ENCODE data around the gene FBXO2. TPM values are rescaled to one million over a fixed set of nuclear protein-coding genes. Genes with fewer than 3 reads are reported as not detected.
A peak's percentile ranks its signal among the peaks of the same experiment; 100 is the strongest.

FBXO2 gene
- total RNA-seq, 2 experiments from 2014 or later = 1.8 to 2.5 TPM

- ChIA-PET POLR2A (interaction anchor here (0.5 kb wide), 1 partner anchor 387 kb away, joined by 5 read pairs; no protein-coding TSS in a partner anchor), CTCF (interaction anchor here (1.7 to 3.0 kb wide), 3 partner anchors 10 to 63 kb away, joined by 3 to 10 read pairs (median 10); no protein-coding TSS in a partner anchor)
- intact Hi-C loops (cut with micrococcal nuclease) = no loop called here
- peaks cover 11% of the 10 kb centered on the region for H3K36me3 Mint-ChIP-seq
- no peak overlapping the region for H3K4me3 Mint-ChIP-seq
- no peaks in the 10 kb centered on the region for H3K9me3 Mint-ChIP-seq
- no peaks in the 10 kb centered on the region for H3K4me1 Mint-ChIP-seq (ENCODE audit: low read depth)
- no peak for DNase-seq
- H3K27ac Mint-ChIP-seq = no peak overlapping the region
- H3K27me3 Mint-ChIP-seq = no peaks in the 10 kb centered on the region
Measured at GRCh38 chr1:11661103-11661502, 6.9 kb upstream of the FBXO2 start.

- CTCF ChIA-PET = interaction anchor here (1.2 to 3.0 kb wide), 5 partner anchors 8 to 622 kb away, joined by 3 to 10 read pairs (median 3); no protein-coding TSS in a partner anchor
- Mint-ChIP-seq H3K4me1 (ENCODE audit: low read depth) (peaks cover 6% of the 10 kb centered on the region), H3K4me3 (no peak overlapping the region), H3K9me3 (no peaks in the 10 kb centered on the region), H3K36me3 (peaks cover 11% of the 10 kb centered on the region), H3K27me3 (no peaks in the 10 kb centered on the region), H3K27ac (no peak overlapping the region)
- intact Hi-C loops (cut with micrococcal nuclease) = no loop called here
- POLR2A ChIA-PET = interaction anchor here (1.1 kb wide), 1 partner anchor 25 kb away, joined by 3 read pairs; no protein-coding TSS in a partner anchor
- no peak for DNase-seq
Measured at GRCh38 chr1:11659748-11660147, 5.5 kb upstream of the FBXO2 start.

- CTCF ChIA-PET = interaction anchor here (0.7 to 3.0 kb wide), 3 partner anchors 8 to 484 kb away, joined by 3 to 10 read pairs (median 3); no protein-coding TSS in a partner anchor
- no peak overlapping the region for H3K4me3 Mint-ChIP-seq
- no peaks in the 10 kb centered on the region for H3K9me3 Mint-ChIP-seq
- POLR2A ChIA-PET = interaction anchor here (0.5 kb wide), 1 partner anchor 8 kb away, joined by 3 read pairs; no protein-coding TSS in a partner anchor
- intact Hi-C loops (cut with micrococcal nuclease) = no loop called here
- no peak for DNase-seq
- no peak overlapping the region for H3K27ac Mint-ChIP-seq
- peaks cover 11% of the 10 kb centered on the region for H3K36me3 Mint-ChIP-seq
- peaks cover 6% of the 10 kb centered on the region for H3K4me1 Mint-ChIP-seq (ENCODE audit: low read depth)
- no peaks in the 10 kb centered on the region for H3K27me3 Mint-ChIP-seq
Measured at GRCh38 chr1:11658542-11658941, 4.3 kb upstream of the FBXO2 start.

GRCh38 chr1:11657654-11658053, 3.4 kb upstream of the FBXO2 start:
- no peak for DNase-seq
- peaks cover 6% of the 10 kb centered on the region for H3K4me1 Mint-ChIP-seq (ENCODE audit: low read depth)
- CTCF ChIA-PET = no interaction called here
- no peak overlapping the region for H3K27ac Mint-ChIP-seq
- intact Hi-C loops (cut with micrococcal nuclease) = no loop called here
- H3K9me3 Mint-ChIP-seq = no peaks in the 10 kb centered on the region
- POLR2A ChIA-PET = no interaction called here
- H3K27me3 Mint-ChIP-seq = no peaks in the 10 kb centered on the region
- H3K4me3 Mint-ChIP-seq = no peak overlapping the region
- peaks cover 11% of the 10 kb centered on the region for H3K36me3 Mint-ChIP-seq

- H3K9me3 Mint-ChIP-seq = no peaks in the 10 kb centered on the region
- H3K4me3 Mint-ChIP-seq = peak overlapping the region; percentile 70
- CTCF ChIA-PET = interaction anchor here (0.6 to 7.4 kb wide), 6 partner anchors 9 to 618 kb away, joined by 3 to 100 read pairs (median 8); partner anchors contain the start of gene FBXO6
- H3K27ac Mint-ChIP-seq = no peak overlapping the region
- intact Hi-C loops (cut with micrococcal nuclease) = loop anchor here (5.0 kb wide), 1 partner anchor 152 kb away; the partner anchor contains the start of genes CLCN6 and MTHFR
- no peak for DNase-seq
- H3K4me1 Mint-ChIP-seq (ENCODE audit: low read depth) = peaks cover 18% of the 10 kb centered on the region
- POLR2A ChIA-PET = interaction anchor here (0.6 to 2.2 kb wide), 4 partner anchors 9 to 253 kb away, joined by 3 to 13 read pairs (median 4); partner anchors contain the start of gene FBXO6
- peaks cover 6% of the 10 kb centered on the region for H3K36me3 Mint-ChIP-seq
- no peaks in the 10 kb centered on the region for H3K27me3 Mint-ChIP-seq
Measured at GRCh38 chr1:11654939-11655808, 945 bp upstream of the FBXO2 start.

- H3K4me3 Mint-ChIP-seq = peak overlapping the region; percentile 41
- intact Hi-C loops (cut with micrococcal nuclease) = loop anchor here (5.0 kb wide), 1 partner anchor 154 kb away; the partner anchor contains the start of genes CLCN6 and MTHFR
- H3K27ac Mint-ChIP-seq = no peak overlapping the region
- peaks cover 2% of the 10 kb centered on the region for H3K36me3 Mint-ChIP-seq
- no peaks in the 10 kb centered on the region for H3K9me3 Mint-ChIP-seq
- CTCF ChIA-PET = interaction anchor here (3.2 to 7.4 kb wide), 3 partner anchors 11 to 67 kb away, joined by 14 to 100 read pairs (median 59); partner anchors contain the start of gene FBXO6
- DNase-seq = no peak
- POLR2A ChIA-PET = interaction anchor here (1.6 to 1.7 kb wide), 2 partner anchors 54 to 254 kb away, joined by 4 to 5 read pairs; no protein-coding TSS in a partner anchor
- H3K4me1 Mint-ChIP-seq (ENCODE audit: low read depth) = peaks cover 24% of the 10 kb centered on the region
- no peaks in the 10 kb centered on the region for H3K27me3 Mint-ChIP-seq
Measured at GRCh38 chr1:11653861-11654136, 430 bp downstream of the FBXO2 start.

- CTCF ChIA-PET = interaction anchor here (3.2 to 7.4 kb wide), 4 partner anchors 11 to 67 kb away, joined by 14 to 100 read pairs (median 40); partner anchors contain the start of gene FBXO6
- Mint-ChIP-seq H3K4me3 (peak overlapping the region; percentile 41), H3K4me1 (ENCODE audit: low read depth) (peaks cover 24% of the 10 kb centered on the region), H3K9me3 (no peaks in the 10 kb centered on the region), H3K36me3 (peaks cover 2% of the 10 kb centered on the region), H3K27ac (no peak overlapping the region), H3K27me3 (no peaks in the 10 kb centered on the region)
- no peak for DNase-seq
- POLR2A ChIA-PET = interaction anchor here (0.5 to 1.7 kb wide), 3 partner anchors 55 to 255 kb away, joined by 3 to 5 read pairs (median 4); no protein-coding TSS in a partner anchor
- intact Hi-C loops (cut with micrococcal nuclease) = loop anchor here (5.0 kb wide), 1 partner anchor 154 kb away; the partner anchor contains the start of genes CLCN6 and MTHFR
Measured at GRCh38 chr1:11653101-11653860, 948 bp downstream of the FBXO2 start.

- Mint-ChIP-seq H3K27me3 (no peaks in the 10 kb centered on the region), H3K4me3 (no peak overlapping the region), H3K9me3 (no peaks in the 10 kb centered on the region), H3K36me3 (no peaks in the 10 kb centered on the region), H3K4me1 (ENCODE audit: low read depth) (peaks cover 24% of the 10 kb centered on the region), H3K27ac (no peak overlapping the region)
- no peak for DNase-seq
- ChIA-PET CTCF (interaction anchor here (2.2 to 7.4 kb wide), 4 partner anchors 8 to 68 kb away, joined by 10 to 100 read pairs (median 40); partner anchors contain the start of gene FBXO6), POLR2A (interaction anchor here (1.6 to 2.5 kb wide), 3 partner anchors 56 to 257 kb away, joined by 4 to 14 read pairs (median 5); no protein-coding TSS in a partner anchor)
- intact Hi-C loops (cut with micrococcal nuclease) = loop anchor here (5.0 kb wide), 1 partner anchor 155 kb away; the partner anchor contains the start of genes CLCN6 and MTHFR
Measured at GRCh38 chr1:11652203-11652780, 1.9 kb downstream of the FBXO2 start.

- intact Hi-C loops (cut with micrococcal nuclease) = loop anchor here (5.0 kb wide), 1 partner anchor 156 kb away; the partner anchor contains the start of genes CLCN6 and MTHFR
- POLR2A ChIA-PET = interaction anchor here (0.9 to 2.5 kb wide), 5 partner anchors 13 to 258 kb away, joined by 4 to 14 read pairs (median 10); partner anchors contain the start of genes FBXO6 and MAD2L2
- Mint-ChIP-seq H3K36me3 (no peaks in the 10 kb centered on the region), H3K4me3 (peak overlapping the region; percentile 67), H3K4me1 (ENCODE audit: low read depth) (peaks cover 24% of the 10 kb centered on the region), H3K27ac (no peak overlapping the region), H3K9me3 (no peaks in the 10 kb centered on the region), H3K27me3 (no peaks in the 10 kb centered on the region)
- DNase-seq = no peak
- CTCF ChIA-PET = interaction anchor here (0.9 to 7.4 kb wide), 26 partner anchors 8 to 613 kb away, joined by 3 to 100 read pairs (median 5); partner anchors contain the start of genes DISP3 and FBXO6
Measured at GRCh38 chr1:11651017-11651416, 3.2 kb downstream of the FBXO2 start.

GRCh38 chr1:11650331-11650991, 3.8 kb downstream of the FBXO2 start:
- Mint-ChIP-seq H3K36me3 (no peaks in the 10 kb centered on the region), H3K9me3 (no peaks in the 10 kb centered on the region), H3K27ac (no peak overlapping the region), H3K4me1 (ENCODE audit: low read depth) (peaks cover 20% of the 10 kb centered on the region), H3K4me3 (peak overlapping the region; percentile 67), H3K27me3 (no peaks in the 10 kb centered on the region)
- DNase-seq = peak; percentile 91
- ChIA-PET CTCF (interaction anchor here (0.9 to 7.4 kb wide), 29 partner anchors 8 to 613 kb away, joined by 3 to 100 read pairs (median 5); partner anchors contain the start of genes DISP3 and FBXO6), POLR2A (interaction anchor here (0.6 to 2.5 kb wide), 7 partner anchors 8 to 258 kb away, joined by 3 to 14 read pairs (median 4); partner anchors contain the start of genes AGTRAP, FBXO6 and MAD2L2)
- intact Hi-C loops (cut with micrococcal nuclease) = loop anchor here (1.0 to 5.0 kb wide), 3 partner anchors 69 to 157 kb away; partner anchors contain the start of genes CLCN6 and MTHFR
